Activated T-cell treated with anti-CD3 and anti-CD28 coated beads for 4 hours (primary cell): ENCODE measurements around the gene TBC1D32.
"Not testable (repeated sequence)": the region's sequence is repeated elsewhere in the genome, so short reads cannot be mapped to it uniquely, and the experiment has no call there.

Source experiments
- DNase-seq: peaks from one replicate; pipeline ENCODE4 v3.0.0-alpha.2; 2020

Gene TBC1D32

GRCh38 chr6:121210943-121211342 is 123.3 kb downstream of the TBC1D32 start:
- DNase-seq, result no peak

- DNase-seq, result no peak
Measured at GRCh38 chr6:121205569-121205968, 128.7 kb downstream of the TBC1D32 start.

GRCh38 chr6:121201105-121201504 is 133.2 kb downstream of the TBC1D32 start:
- no peak for DNase-seq

GRCh38 chr6:121196042-121196441 is 138.2 kb downstream of the TBC1D32 start:
- not testable (repeated sequence) for DNase-seq

GRCh38 chr6:121190122-121190521 is 144.2 kb downstream of the TBC1D32 start:
- no peak for DNase-seq

- DNase-seq, result no peak
Measured at GRCh38 chr6:121188356-121188755, 145.9 kb downstream of the TBC1D32 start.

GRCh38 chr6:121187833-121188200 is 146.5 kb downstream of the TBC1D32 start:
- no peak for DNase-seq

GRCh38 chr6:121187200-121187832 is 147.0 kb downstream of the TBC1D32 start:
- no peak for DNase-seq

GRCh38 chr6:121183742-121184141 is 150.5 kb downstream of the TBC1D32 start:
- DNase-seq, result no peak

- no peak for DNase-seq
Measured at GRCh38 chr6:121175827-121176226, 158.5 kb downstream of the TBC1D32 start.

- DNase-seq, result not testable (repeated sequence)
Measured at GRCh38 chr6:121172451-121172850, 161.8 kb downstream of the TBC1D32 start.

GRCh38 chr6:121171879-121172278 is 162.4 kb downstream of the TBC1D32 start:
- DNase-seq, result no peak

GRCh38 chr6:121161886-121162285 is 172.4 kb downstream of the TBC1D32 start:
- DNase-seq, result no peak

- DNase-seq, result no peak
Measured at GRCh38 chr6:121160276-121160675, 174.0 kb downstream of the TBC1D32 start.

GRCh38 chr6:121158891-121159290 is 175.4 kb downstream of the TBC1D32 start:
- no peak for DNase-seq

GRCh38 chr6:121158438-121158837 is 175.8 kb downstream of the TBC1D32 start:
- no peak for DNase-seq

GRCh38 chr6:121157906-121158305 is 176.4 kb downstream of the TBC1D32 start:
- no peak for DNase-seq

GRCh38 chr6:121143476-121143875 is 190.8 kb downstream of the TBC1D32 start:
- DNase-seq, result no peak

GRCh38 chr6:121142093-121142492 is 192.2 kb downstream of the TBC1D32 start:
- DNase-seq, result no peak

- DNase-seq, result no peak
Measured at GRCh38 chr6:121135425-121135824, 198.9 kb downstream of the TBC1D32 start.

- no peak for DNase-seq
Measured at GRCh38 chr6:121134922-121135321, 199.4 kb downstream of the TBC1D32 start.

GRCh38 chr6:121124600-121124999 is 209.7 kb downstream of the TBC1D32 start:
- DNase-seq, result no peak

GRCh38 chr6:121112356-121112755 is 221.9 kb downstream of the TBC1D32 start:
- no peak for DNase-seq

- DNase-seq, result no peak
Measured at GRCh38 chr6:121110733-121111132, 223.5 kb downstream of the TBC1D32 start.

- DNase-seq, result no peak
Measured at GRCh38 chr6:121106962-121107361, 227.3 kb downstream of the TBC1D32 start.
